GM23248 (cell line): ENCODE measurements around the gene C19orf12. TPM values are rescaled to one million over a fixed set of nuclear protein-coding genes. Genes with fewer than 3 reads are reported as not detected.

ENCODE experiments used
- DNase-seq: peaks from one replicate; pipeline ENCODE4 v3.0.0-alpha.2; 2015
- H2AFZ ChIP-seq: fragments of 200-600 bp; sonication (generic); 2 replicates; pipeline ENCODE4 v1.6.1; 2016; ENCODE audit warnings: antibody characterized with exemption
- H3F3A ChIP-seq: fragments of 200-600 bp; sonication (generic); 2 replicates; pipeline ENCODE4 v1.6.1; 2016; ENCODE audit warnings: mild to moderate bottlenecking, antibody characterized with exemption, mixed run types; ENCODE audit not compliant: insufficient read depth
- H3K27ac ChIP-seq: fragments of 200-600 bp; sonication (generic); 2 replicates; pipeline ENCODE4 v1.5.1; 2016; ENCODE audit warnings: mild to moderate bottlenecking
- H3K27me3 ChIP-seq: fragments of 200-600 bp; sonication (generic); replicated peaks from 2 replicates; pipeline ENCODE4 v1.6.1; 2016; ENCODE audit warnings: mild to moderate bottlenecking; ENCODE audit not compliant: insufficient read depth
- H3K36me3 ChIP-seq: fragments of 200-600 bp; sonication (generic); 2 replicates; pipeline ENCODE4 v1.6.1; 2016; ENCODE audit warnings: low read depth, mild to moderate bottlenecking
- H3K4me1 ChIP-seq: fragments of 200-600 bp; sonication (generic); 2 replicates; pipeline ENCODE4 v1.6.1; 2016; ENCODE audit warnings: mild to moderate bottlenecking; ENCODE audit not compliant: insufficient read depth
- H3K4me2 ChIP-seq: fragments of 200-600 bp; sonication (generic); one replicate; pipeline ENCODE4 v1.6.1; 2016; ENCODE audit warnings: mild to moderate bottlenecking; ENCODE audit not compliant: unreplicated experiment
- H3K4me3 ChIP-seq: fragments of 200-600 bp; sonication (generic); 2 replicates; pipeline ENCODE4 v1.5.1; 2016; ENCODE audit warnings: mild to moderate bottlenecking
- H3K79me2 ChIP-seq: fragments of 200-600 bp; sonication (generic); 2 replicates; pipeline ENCODE4 v1.6.1; 2016; ENCODE audit warnings: mild to moderate bottlenecking; ENCODE audit not compliant: insufficient read depth
- H3K9ac ChIP-seq: fragments of 200-600 bp; sonication (generic); 2 replicates; pipeline ENCODE4 v1.6.1; 2016; ENCODE audit warnings: mild to moderate bottlenecking
- H3K9me2 ChIP-seq: fragments of 200-600 bp; sonication (generic); 2 replicates; pipeline ENCODE4 v1.6.1; 2016; ENCODE audit warnings: mixed run types, mild to moderate bottlenecking, moderate library complexity; ENCODE audit not compliant: insufficient read depth
- H3K9me3 ChIP-seq: fragments of 200-600 bp; sonication (generic); one replicate; pipeline ENCODE4 v1.6.1; 2017; ENCODE audit warnings: low read depth
- H4K20me1 ChIP-seq: fragments of 200-600 bp; sonication (generic); 2 replicates; pipeline ENCODE4 v1.6.0; 2016; ENCODE audit not compliant: insufficient read depth
- EZH2 ChIP-seq: fragments of 200-600 bp; sonication (generic); IDR thresholded peaks from 2 replicates; pipeline ENCODE4 v1.6.1; 2018; ENCODE audit warnings: antibody characterized with exemption, mild to moderate bottlenecking; ENCODE audit not compliant: insufficient read depth, poor library complexity, severe bottlenecking
- EZH2phosphoT487 ChIP-seq: fragments of 200-600 bp; sonication (generic); IDR thresholded peaks from 2 replicates; pipeline ENCODE4 v1.6.1; 2018; ENCODE audit warnings: antibody characterized with exemption, moderate library complexity, mild to moderate bottlenecking, low read depth; ENCODE audit not compliant: insufficient read depth
- WGBS, 2 experiments: methylation state at CpG; one replicate each; pipeline ENCODE4 v1.1.6; 2015 to 2017; ENCODE audit warnings: low lambda C conversion rate in 2 of 2, low coverage in 1 of 2; ENCODE audit errors: missing lambda C conversion rate in 2 of 2; 5-methylcytosine and 5-hydroxymethylcytosine counted together
- in situ Hi-C: fragments of 300-500 bp; cut with MboI; formaldehyde crosslinking; loops from 2 replicates; pipeline ENCODE4 v1.15.0; 2020
- polyA plus RNA-seq: library from polyadenylated mRNA; unstranded; fragments of >200 nt; fragmentation: Nextera tagmentation; extraction: Ambion mirVana; gene quantifications from 2 replicates; pipeline ENCODE4 v1.2.1, GENCODE V29; 2016
- total RNA-seq: library from RNA; depleted of rRNA; stranded (reverse); fragments of >200 nt; shearing (Covaris generic); gene quantifications from 2 replicates; pipeline ENCODE4 v1.2.3, GENCODE V29; 2014

C19orf12 gene
- total and polyA plus RNA-seq, 2 experiments from 2014 or later = 34.2 to 45.7 TPM

DNA sequence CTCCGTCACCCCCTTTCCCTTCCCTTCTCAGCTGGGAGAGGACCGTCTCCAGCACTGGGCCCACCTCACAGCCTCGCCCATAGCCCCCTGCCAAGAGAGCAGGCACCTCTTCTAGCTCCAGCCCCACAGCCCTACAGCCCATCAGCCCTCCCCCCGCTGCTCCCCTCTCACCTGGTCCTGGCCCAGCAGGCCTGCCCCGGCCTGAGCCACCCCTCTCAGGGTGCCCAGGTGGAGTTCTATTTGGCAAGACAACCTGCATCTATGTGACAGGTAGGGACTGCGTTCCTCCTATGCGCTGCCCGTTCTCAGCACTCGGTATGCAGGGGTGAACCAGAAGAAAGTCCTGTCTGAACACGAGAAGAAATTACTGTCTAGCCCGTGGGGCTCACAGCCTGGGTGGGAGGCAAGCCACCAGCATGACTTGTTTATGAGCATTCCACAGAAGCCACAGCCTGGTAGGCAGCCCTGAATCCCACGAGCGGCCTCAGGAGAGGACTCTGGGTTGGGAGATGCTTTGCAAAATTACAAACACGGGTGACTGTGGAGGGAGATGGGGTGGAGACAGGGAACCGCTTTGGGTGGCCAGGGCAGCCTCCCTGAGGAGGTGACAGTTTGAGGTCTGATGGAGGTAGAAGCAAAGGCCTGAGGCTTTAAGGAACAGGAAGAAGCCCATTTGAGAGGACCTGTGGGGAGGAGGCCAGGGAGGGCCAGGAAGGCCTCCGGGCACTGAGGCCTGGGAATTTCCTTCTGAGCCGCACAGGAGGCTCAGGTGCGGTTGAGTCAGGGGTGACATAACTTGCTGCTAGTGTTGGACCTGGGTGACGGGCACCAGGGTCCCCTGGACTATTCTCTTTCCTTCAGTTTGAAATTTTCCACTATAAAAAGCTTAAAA is 51.0 kb downstream of the C19orf12 start:
- H3K9ac ChIP-seq = peak overlapping the region; percentile 81; the same call in 1 of the 2 replicates
- no peaks in the 10 kb centered on the region for H3K27me3 ChIP-seq
- TF ChIP-seq EZH2phosphoT487 = no peak
- no peak overlapping the region for H2AFZ ChIP-seq
- WGBS, 2 experiments = 65 to 72% methylated on average over 18 to 19 of the region's 19 CpGs
- peak overlapping the region; percentile 3 for H3K4me2 ChIP-seq
- H3K9me2 ChIP-seq = no peaks in the 10 kb centered on the region
- in situ Hi-C loops = no loop called here
- peaks cover 45% of the 10 kb centered on the region for H3K4me1 ChIP-seq
- H3F3A ChIP-seq = peaks cover 41% of the 10 kb centered on the region
- peaks cover 17% of the 10 kb centered on the region for H3K79me2 ChIP-seq
- DNase-seq = peak; percentile 69
- H3K36me3 ChIP-seq = no peaks in the 10 kb centered on the region
- H4K20me1 ChIP-seq = no peaks in the 10 kb centered on the region
- no peaks in the 10 kb centered on the region for H3K9me3 ChIP-seq
- peak overlapping the region; percentile 98 for H3K27ac ChIP-seq
- no peak overlapping the region for H3K4me3 ChIP-seq

DNA sequence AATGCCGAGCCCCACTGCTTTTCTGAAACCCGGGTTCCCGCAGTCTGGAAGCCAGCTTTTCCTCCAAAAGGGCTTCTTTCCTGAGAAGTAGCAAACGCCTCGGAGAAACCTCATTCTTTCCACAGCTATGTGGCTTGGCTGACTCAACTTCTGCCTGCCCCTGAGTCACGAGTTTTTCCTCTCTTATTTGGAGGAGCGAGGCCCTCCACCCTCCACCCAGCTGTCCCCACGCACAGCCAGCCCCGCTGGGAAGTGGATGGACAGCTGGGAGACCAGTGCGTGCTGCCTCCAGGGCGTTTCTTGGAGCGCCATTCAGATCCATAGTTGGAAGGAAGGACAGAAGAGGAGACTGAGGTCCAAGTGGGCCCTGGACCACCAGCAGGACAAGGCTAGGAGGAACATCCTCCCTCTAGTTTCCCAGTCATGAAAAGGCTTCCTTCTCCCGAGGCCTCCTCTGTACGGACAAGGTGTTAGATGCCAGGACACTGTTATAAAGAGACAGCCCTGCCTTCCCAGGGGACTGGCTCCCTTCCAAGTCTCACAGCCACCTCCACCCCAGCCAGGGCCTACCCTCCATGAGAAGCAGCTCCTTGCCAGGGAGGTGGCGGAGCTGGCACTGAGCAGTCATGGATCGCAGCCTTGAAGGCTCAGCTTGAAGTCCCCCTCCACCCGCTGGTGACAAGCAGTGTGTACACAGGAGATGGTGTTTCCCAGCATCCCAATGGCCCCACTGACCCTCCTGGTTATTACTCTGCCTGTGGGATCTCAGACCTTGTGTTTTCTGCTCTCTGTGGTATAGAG is 52.3 kb downstream of the C19orf12 start:
- peak overlapping the region; percentile 69 for H3K4me3 ChIP-seq
- peaks cover 45% of the 10 kb centered on the region for H3K4me1 ChIP-seq
- in situ Hi-C loops = no loop called here
- TF ChIP-seq EZH2 (no peak), EZH2phosphoT487 (no peak)
- peaks cover 4% of the 10 kb centered on the region for H3K79me2 ChIP-seq
- no peaks in the 10 kb centered on the region for H3K27me3 ChIP-seq
- peak overlapping the region; percentile 75 for H2AFZ ChIP-seq
- DNase-seq = peak; percentile 99
- 10 to 12% methylated on average over 17 of the region's 17 CpGs for WGBS, 2 experiments
- H3K36me3 ChIP-seq = no peaks in the 10 kb centered on the region
- H4K20me1 ChIP-seq = no peaks in the 10 kb centered on the region
- no peaks in the 10 kb centered on the region for H3K9me2 ChIP-seq
- peak overlapping the region; percentile 90 for H3K4me2 ChIP-seq
- H3K9me3 ChIP-seq = no peaks in the 10 kb centered on the region
- H3K27ac ChIP-seq = peak overlapping the region; percentile 98
- peaks cover 41% of the 10 kb centered on the region for H3F3A ChIP-seq
- H3K9ac ChIP-seq = peak overlapping the region; percentile 88

DNA sequence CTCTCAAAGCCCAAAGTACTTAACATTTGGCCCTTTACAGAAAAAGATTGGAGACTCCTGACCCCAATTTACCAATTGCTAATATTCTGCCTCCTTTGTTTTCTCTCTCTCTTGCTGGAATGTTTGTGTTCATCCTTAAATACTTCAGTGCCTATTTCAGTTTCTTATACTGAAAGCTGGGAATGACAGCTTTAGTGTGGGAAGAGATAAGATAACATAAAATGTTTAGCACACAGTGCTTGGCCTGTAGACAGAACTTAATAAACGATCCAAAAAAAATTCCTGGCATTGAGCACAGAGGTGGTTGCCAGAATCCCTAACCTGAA is 52.8 kb downstream of the C19orf12 start:
- H3K9me3 ChIP-seq = no peaks in the 10 kb centered on the region
- in situ Hi-C loops = no loop called here
- peak overlapping the region; percentile 88 for H3K9ac ChIP-seq
- WGBS, 2 experiments = 0 to 11% methylated on average over 1 of the region's 1 CpG
- no peaks in the 10 kb centered on the region for H3K79me2 ChIP-seq
- peaks cover 37% of the 10 kb centered on the region for H3F3A ChIP-seq
- H3K36me3 ChIP-seq = no peaks in the 10 kb centered on the region
- no peaks in the 10 kb centered on the region for H3K27me3 ChIP-seq
- no peaks in the 10 kb centered on the region for H3K9me2 ChIP-seq
- no peak for TF ChIP-seq EZH2
- TF ChIP-seq EZH2phosphoT487 = no peak
- DNase-seq = no peak
- peak overlapping the region; percentile 75 for H2AFZ ChIP-seq
- peaks cover 44% of the 10 kb centered on the region for H3K4me1 ChIP-seq
- H3K4me2 ChIP-seq = peak overlapping the region; percentile 90
- peak overlapping the region; percentile 98 for H3K27ac ChIP-seq
- no peaks in the 10 kb centered on the region for H4K20me1 ChIP-seq
- peak overlapping the region; percentile 69 for H3K4me3 ChIP-seq

DNA sequence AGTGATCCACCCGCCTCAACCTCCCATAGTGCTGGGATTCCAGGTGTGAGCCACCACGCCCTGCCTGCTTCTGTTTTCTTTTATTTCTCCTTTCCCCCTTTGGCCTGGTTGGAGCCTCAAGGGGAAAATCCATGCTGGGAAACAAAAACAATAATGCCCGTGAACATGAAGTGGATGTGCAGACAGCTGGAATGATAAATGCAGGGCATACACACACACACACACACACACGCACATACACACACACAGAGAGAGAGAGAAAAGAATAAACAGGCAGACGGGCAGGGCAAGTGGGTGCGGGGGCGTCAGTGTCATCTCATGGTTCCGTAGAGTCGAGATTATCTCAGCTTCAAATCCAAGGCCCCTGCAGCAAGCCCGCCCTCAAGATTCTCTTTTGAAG is 54.2 kb downstream of the C19orf12 start:
- no peaks in the 10 kb centered on the region for H3K79me2 ChIP-seq
- peaks cover 33% of the 10 kb centered on the region for H3F3A ChIP-seq
- no peaks in the 10 kb centered on the region for H3K9me2 ChIP-seq
- H3K27me3 ChIP-seq = no peaks in the 10 kb centered on the region
- H3K9me3 ChIP-seq = no peaks in the 10 kb centered on the region
- no peak overlapping the region for H2AFZ ChIP-seq
- no peaks in the 10 kb centered on the region for H3K36me3 ChIP-seq
- DNase-seq = peak; percentile 25
- H3K9ac ChIP-seq = no peak overlapping the region
- no peak overlapping the region for H3K4me2 ChIP-seq
- H3K27ac ChIP-seq = peak overlapping the region; percentile 98; the same call in 1 of the 2 replicates
- no peaks in the 10 kb centered on the region for H4K20me1 ChIP-seq
- H3K4me3 ChIP-seq = no peak overlapping the region
- TF ChIP-seq EZH2phosphoT487 = no peak
- no peak for TF ChIP-seq EZH2
- 56 to 61% methylated on average over 10 of the region's 10 CpGs for WGBS, 2 experiments
- in situ Hi-C loops = no loop called here
- H3K4me1 ChIP-seq = peaks cover 40% of the 10 kb centered on the region
